Measurements from ENCODE around the gene GRIK4.
"Not testable (repeated sequence)": the region's sequence is repeated elsewhere in the genome, so short reads cannot be mapped to it uniquely, and the experiment has no call there.

GRIK4 gene

GRCh38 chr11:120511116-120511819 lies at the start of gene GRIK4:
GRIK4 (plus strand) TSS chr11:120511748; CDS start chr11:120660319, 148,571 bp downstream.
- DNase-seq (ENCODE audit: low read depth, low spot score): no peak

- DNase-seq (ENCODE audit: low read depth, low spot score): no peak
Observed at GRCh38 chr11:120462825-120463224, 48.7 kb upstream of the GRIK4 start.

GRCh38 chr11:120465921-120466534 lies 45.5 kb upstream of the GRIK4 start:
- no peak for DNase-seq (ENCODE audit: low read depth, low spot score)

- DNase-seq (ENCODE audit: low read depth, low spot score): no peak
Observed at GRCh38 chr11:120467627-120468026, 43.9 kb upstream of the GRIK4 start.

- no peak for DNase-seq (ENCODE audit: low read depth, low spot score)
Observed at GRCh38 chr11:120471131-120471530, 40.4 kb upstream of the GRIK4 start.

- DNase-seq (ENCODE audit: low read depth, low spot score): no peak
Observed at GRCh38 chr11:120471994-120472393, 39.6 kb upstream of the GRIK4 start.

- DNase-seq (ENCODE audit: low read depth, low spot score): no peak
Observed at GRCh38 chr11:120473503-120473902, 38.0 kb upstream of the GRIK4 start.

- DNase-seq (ENCODE audit: low read depth, low spot score): no peak
Observed at GRCh38 chr11:120482149-120482548, 29.4 kb upstream of the GRIK4 start.

GRCh38 chr11:120484722-120485121 lies 26.8 kb upstream of the GRIK4 start:
- no peak for DNase-seq (ENCODE audit: low read depth, low spot score)

GRCh38 chr11:120486138-120486537 lies 25.4 kb upstream of the GRIK4 start:
- DNase-seq (ENCODE audit: low read depth, low spot score): no peak

- DNase-seq (ENCODE audit: low read depth, low spot score): no peak
Observed at GRCh38 chr11:120489799-120490198, 21.7 kb upstream of the GRIK4 start.

- no peak for DNase-seq (ENCODE audit: low read depth, low spot score)
Observed at GRCh38 chr11:120492486-120492885, 19.1 kb upstream of the GRIK4 start.

- no peak for DNase-seq (ENCODE audit: low read depth, low spot score)
Observed at GRCh38 chr11:120494595-120494994, 17.0 kb upstream of the GRIK4 start.

GRCh38 chr11:120499088-120499487 lies 12.5 kb upstream of the GRIK4 start:
- no peak for DNase-seq (ENCODE audit: low read depth, low spot score)

- no peak for DNase-seq (ENCODE audit: low read depth, low spot score)
Observed at GRCh38 chr11:120499859-120500258, 11.7 kb upstream of the GRIK4 start.

GRCh38 chr11:120500414-120501071 lies 11.0 kb upstream of the GRIK4 start:
- no peak for DNase-seq (ENCODE audit: low read depth, low spot score)

GRCh38 chr11:120501440-120501839 lies 10.1 kb upstream of the GRIK4 start:
- DNase-seq (ENCODE audit: low read depth, low spot score): no peak

- no peak for DNase-seq (ENCODE audit: low read depth, low spot score)
Observed at GRCh38 chr11:120501976-120502755, 9.4 kb upstream of the GRIK4 start.

- DNase-seq (ENCODE audit: low read depth, low spot score): not testable (repeated sequence)
Observed at GRCh38 chr11:120503529-120503928, 8.0 kb upstream of the GRIK4 start.

GRCh38 chr11:120505801-120506425 lies 5.6 kb upstream of the GRIK4 start:
- DNase-seq (ENCODE audit: low read depth, low spot score): no peak

- DNase-seq (ENCODE audit: low read depth, low spot score): no peak
Observed at GRCh38 chr11:120509346-120510053, 2.0 kb upstream of the GRIK4 start.
